ENCODE data around the gene MAP3K20.
"Not testable (repeated sequence)": the region's sequence is repeated elsewhere in the genome, so short reads cannot be mapped to it uniquely, and the experiment has no call there.

Gene MAP3K20

GRCh38 chr2:173252581-173252980 lies 176.9 kb downstream of the MAP3K20 start:
- in situ Hi-C loops (cut with MboI; ENCODE audit: low pct_unique_long_range_greater_than_20kb, low sequenced_read_pairs, unreplicated experiment) = no loop called here
- TF ChIP-seq, protein P1, sequence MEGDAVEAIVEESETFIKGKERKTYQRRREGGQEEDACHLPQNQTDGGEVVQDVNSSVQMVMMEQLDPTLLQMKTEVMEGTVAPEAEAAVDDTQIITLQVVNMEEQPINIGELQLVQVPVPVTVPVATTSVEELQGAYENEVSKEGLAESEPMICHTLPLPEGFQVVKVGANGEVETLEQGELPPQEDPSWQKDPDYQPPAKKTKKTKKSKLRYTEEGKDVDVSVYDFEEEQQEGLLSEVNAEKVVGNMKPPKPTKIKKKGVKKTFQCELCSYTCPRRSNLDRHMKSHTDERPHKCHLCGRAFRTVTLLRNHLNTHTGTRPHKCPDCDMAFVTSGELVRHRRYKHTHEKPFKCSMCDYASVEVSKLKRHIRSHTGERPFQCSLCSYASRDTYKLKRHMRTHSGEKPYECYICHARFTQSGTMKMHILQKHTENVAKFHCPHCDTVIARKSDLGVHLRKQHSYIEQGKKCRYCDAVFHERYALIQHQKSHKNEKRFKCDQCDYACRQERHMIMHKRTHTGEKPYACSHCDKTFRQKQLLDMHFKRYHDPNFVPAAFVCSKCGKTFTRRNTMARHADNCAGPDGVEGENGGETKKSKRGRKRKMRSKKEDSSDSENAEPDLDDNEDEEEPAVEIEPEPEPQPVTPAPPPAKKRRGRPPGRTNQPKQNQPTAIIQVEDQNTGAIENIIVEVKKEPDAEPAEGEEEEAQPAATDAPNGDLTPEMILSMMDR (IDR thresholded peaks at IDR 0.05; ENCODE audit: extremely low read depth, insufficient read depth, missing control alignments) = no peak

DNA sequence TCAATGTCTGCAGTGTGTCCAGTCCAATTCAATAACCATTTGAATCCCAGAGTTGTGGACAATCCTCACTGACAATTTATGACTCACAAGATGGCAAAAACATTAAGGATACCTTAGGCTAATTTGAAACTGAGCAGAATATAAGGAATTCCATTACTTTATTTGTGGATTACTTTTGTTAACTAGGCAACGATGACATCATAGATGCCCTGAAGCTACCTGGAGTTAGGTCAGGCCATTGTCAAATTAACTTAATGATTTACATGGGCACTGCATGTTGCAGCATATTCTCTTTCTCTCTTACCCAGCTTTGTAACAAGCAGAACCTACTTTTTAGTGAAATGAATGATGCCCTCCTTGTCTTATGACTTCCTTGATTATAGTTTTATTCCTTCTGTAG lies 179.0 kb downstream of the MAP3K20 start:
- in situ Hi-C loops (cut with MboI; ENCODE audit: low pct_unique_long_range_greater_than_20kb, low sequenced_read_pairs, unreplicated experiment) = no loop called here
- TF ChIP-seq, protein P1 (IDR thresholded peaks at IDR 0.05; ENCODE audit: extremely low read depth, insufficient read depth, missing control alignments) = no peak
- no peak for DNase-seq (ENCODE audit: low spot score)

More at GRCh38 chr2:173252581-173252980, 176.9 kb downstream of the MAP3K20 start:
- DNase-seq (ENCODE audit: low spot score) = no peak

GRCh38 chr2:173258701-173259100 lies 183.1 kb downstream of the MAP3K20 start:
- DNase-seq (ENCODE audit: low spot score) = no peak
- TF ChIP-seq, protein P1 (IDR thresholded peaks at IDR 0.05; ENCODE audit: extremely low read depth, insufficient read depth, missing control alignments) = no peak
- in situ Hi-C loops (cut with MboI; ENCODE audit: low pct_unique_long_range_greater_than_20kb, low sequenced_read_pairs, unreplicated experiment) = no loop called here

GRCh38 chr2:173262356-173262755 lies 186.7 kb downstream of the MAP3K20 start:
- DNase-seq (ENCODE audit: low spot score); in situ Hi-C loops (cut with MboI; ENCODE audit: low pct_unique_long_range_greater_than_20kb, low sequenced_read_pairs, unreplicated experiment): not testable (repeated sequence)

DNA sequence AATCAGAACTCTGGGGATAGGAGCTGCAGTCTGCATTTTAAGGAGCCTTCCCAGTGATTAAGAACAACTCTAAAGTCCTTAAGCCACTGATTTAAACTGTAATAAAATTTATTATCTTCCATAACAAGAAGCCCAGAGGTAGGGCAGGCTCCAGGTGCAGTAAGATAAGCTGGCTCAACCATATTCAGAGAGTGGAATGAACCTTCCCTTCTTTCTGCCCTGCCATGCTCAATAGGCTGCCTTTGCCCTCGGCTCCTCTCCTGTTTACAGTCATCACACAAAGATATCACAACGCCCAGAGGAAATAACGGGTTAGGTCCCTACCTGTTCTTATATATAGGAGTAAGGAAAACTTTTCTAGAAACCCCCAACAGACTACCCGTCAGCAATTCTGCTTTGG lies 188.5 kb downstream of the MAP3K20 start:
- in situ Hi-C loops (cut with MboI; ENCODE audit: low pct_unique_long_range_greater_than_20kb, low sequenced_read_pairs, unreplicated experiment) = no loop called here
- TF ChIP-seq, protein P1 (IDR thresholded peaks at IDR 0.05; ENCODE audit: extremely low read depth, insufficient read depth, missing control alignments) = no peak
- no peak for DNase-seq (ENCODE audit: low spot score)

GRCh38 chr2:173264603-173265366 lies 189.1 kb downstream of the MAP3K20 start:
- TF ChIP-seq, protein P1 (IDR thresholded peaks at IDR 0.05; ENCODE audit: extremely low read depth, insufficient read depth, missing control alignments) = no peak
- in situ Hi-C loops (cut with MboI; ENCODE audit: low pct_unique_long_range_greater_than_20kb, low sequenced_read_pairs, unreplicated experiment) = no loop called here
- DNase-seq (ENCODE audit: low spot score) = peak; percentile 41

DNA sequence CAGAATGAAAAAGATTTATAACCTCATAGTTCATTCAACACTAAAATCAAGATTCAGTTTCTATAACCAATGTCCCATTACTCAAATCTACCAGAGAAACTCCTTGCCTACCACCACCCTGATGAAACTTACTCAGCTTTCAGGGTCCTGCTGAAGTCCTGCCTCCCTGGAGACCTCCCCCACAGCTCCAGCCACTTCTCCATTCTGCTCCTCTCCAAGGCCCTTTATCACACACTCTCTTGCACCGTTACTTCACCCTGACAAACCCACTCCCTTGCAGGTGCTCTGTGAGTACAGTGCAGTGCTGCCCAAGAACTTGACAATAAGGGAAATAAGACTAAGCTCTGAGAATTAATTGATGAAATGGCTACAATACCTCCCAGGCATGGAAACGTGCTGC lies 195.5 kb downstream of the MAP3K20 start:
- in situ Hi-C loops (cut with MboI; ENCODE audit: low pct_unique_long_range_greater_than_20kb, low sequenced_read_pairs, unreplicated experiment) = no loop called here
- DNase-seq (ENCODE audit: low spot score) = no peak
- TF ChIP-seq, protein P1 (IDR thresholded peaks at IDR 0.05; ENCODE audit: extremely low read depth, insufficient read depth, missing control alignments) = no peak
